H1 (cell line): ENCODE measurements around the gene SPPL3. TPM values are rescaled to one million over a fixed set of nuclear protein-coding genes. Genes with fewer than 3 reads are reported as not detected.

Source experiments
- CTCF ChIA-PET: fragments of 300-600 bp; sonication (Branson Sonifier 250); formaldehyde crosslinking; loops from one replicate; lab custom pipeline; 2021; ENCODE audit not compliant: partially characterized antibody; lab: Charles Lee
- POLR2A ChIA-PET: fragments of 300-600 bp; sonication (Branson Sonifier 250); formaldehyde crosslinking; loops from one replicate; lab custom pipeline; 2021; ENCODE audit warnings: inconsistent platforms; ENCODE audit not compliant: partially characterized antibody; lab: Charles Lee
- DNase-seq, 2 experiments: peaks; one replicate each; pipeline versions ENCODE4 v3.0.0 to v3.0.0-alpha.2; 2010 to 2022; ENCODE audit warnings: low spot score in 2 of 2, low read depth in 1 of 2, mixed read lengths in 1 of 2
- FAIRE-seq: peaks from 2 replicates; lab custom pipeline; 2011; peaks lifted over from hg19 to GRCh38; lab: Jason Lieb, UNC
- H2AFZ ChIP-seq: 2 replicates; pipeline ENCODE4 v1.8.1; 2012; ENCODE audit warnings: low read length, inconsistent platforms
- H2AK5ac ChIP-seq: 2 replicates; pipeline ENCODE4 v1.6.1; 2013; ENCODE audit warnings: low read depth, low read length
- H2BK120ac ChIP-seq: replicated peaks from 2 replicates; pipeline ENCODE3; 2013; ENCODE audit warnings: low read depth, low read length, inconsistent platforms
- H2BK12ac ChIP-seq: 2 replicates; pipeline ENCODE4 v1.6.1; 2013; ENCODE audit warnings: low read depth, low read length
- H2BK15ac ChIP-seq: 2 replicates; pipeline ENCODE4 v1.6.1; 2013; ENCODE audit warnings: low read length
- H2BK20ac ChIP-seq: 2 replicates; pipeline ENCODE4 v1.6.1; 2013; ENCODE audit warnings: low read length
- H2BK5ac ChIP-seq: 2 replicates; pipeline ENCODE4 v1.6.1; 2013; ENCODE audit warnings: low read depth, low read length
- H3K14ac ChIP-seq: 2 replicates; pipeline ENCODE4 v1.6.1; 2013; ENCODE audit warnings: inconsistent platforms; ENCODE audit not compliant: insufficient read length
- H3K18ac ChIP-seq: 2 replicates; pipeline ENCODE4 v1.6.1; 2013; ENCODE audit warnings: low read length; ENCODE audit errors: extremely low read depth
- H3K23ac ChIP-seq: 2 replicates; pipeline ENCODE4 v1.6.1; 2013; ENCODE audit warnings: inconsistent platforms; ENCODE audit not compliant: insufficient read length
- H3K23me2 ChIP-seq: 2 replicates; pipeline ENCODE4 v1.6.1; 2013; ENCODE audit warnings: low read depth, low read length
- H3K27ac ChIP-seq: 2 replicates; pipeline ENCODE4 v1.6.1; 2011; ENCODE audit warnings: low read depth, low read length, inconsistent platforms
- H3K27me3 ChIP-seq, 4 experiments: replicated peaks in 1 of 4; 1 replicate in 1 of 4; 2 replicates in 3 of 4; pipeline versions ENCODE4 v1.6.1 to v1.8.1; 2011 to 2013; ENCODE audit warnings: low read length in 3 of 4, mild to moderate bottlenecking in 3 of 4, inconsistent platforms in 2 of 4, mixed read lengths in 2 of 4, moderate library complexity in 1 of 4; ENCODE audit not compliant: control insufficient read depth in 3 of 4, insufficient read depth in 3 of 4; ENCODE audit errors: extremely low read depth in 1 of 4
- H3K36me3 ChIP-seq, 4 experiments: 2 replicates each; pipeline versions ENCODE4 v1.6.1 to v1.8.1; 2011 to 2013; ENCODE audit warnings: mild to moderate bottlenecking in 4 of 4, low read length in 3 of 4, moderate library complexity in 2 of 4, control low read depth in 1 of 4, inconsistent platforms in 1 of 4; ENCODE audit not compliant: insufficient read depth in 4 of 4, control insufficient read depth in 2 of 4
- H3K4ac ChIP-seq: replicated peaks from 2 replicates; pipeline ENCODE3; 2013; ENCODE audit warnings: low read length, low read depth, mixed read lengths, inconsistent platforms; ENCODE audit not compliant: insufficient read length
- H3K4me1 ChIP-seq, 4 experiments: replicated peaks in 1 of 4; 1 replicate in 1 of 4; 2 replicates in 3 of 4; pipeline versions ENCODE4 v1.6.1 to v1.8.1; 2011 to 2013; ENCODE audit warnings: low read length in 3 of 4, inconsistent platforms in 2 of 4, mixed read lengths in 1 of 4; ENCODE audit not compliant: insufficient read depth in 4 of 4, control insufficient read depth in 3 of 4
- H3K4me2 ChIP-seq, 2 experiments: 2 replicates each; pipeline versions ENCODE4 v1.6.1 to v1.8.1; 2011 to 2013; ENCODE audit warnings: low read depth in 2 of 2, low read length in 2 of 2, control low read depth in 1 of 2, inconsistent platforms in 1 of 2, mild to moderate bottlenecking in 1 of 2; ENCODE audit not compliant: insufficient read depth in 1 of 2
- H3K4me3 ChIP-seq, 4 experiments: fragments of 200-600, 300-600 bp in 1 of 4; sonication (generic), shearing (Covaris generic), sonication (Bioruptor Twin) in 1 of 4; 2 replicates each; pipeline versions ENCODE4 v1.5.1 to v1.8.1; 2011 to 2016; ENCODE audit warnings: low read length in 4 of 4, low read depth in 3 of 4, control low read depth in 2 of 4, inconsistent platforms in 2 of 4, mild to moderate bottlenecking in 2 of 4, mixed read lengths in 1 of 4, moderate library complexity in 1 of 4; ENCODE audit not compliant: insufficient read depth in 2 of 4; ENCODE audit errors: extremely low read depth in 1 of 4
- H3K56ac ChIP-seq: replicated peaks from 2 replicates; pipeline ENCODE3; 2013; ENCODE audit warnings: low read depth, mild to moderate bottlenecking, mixed read lengths, low read length, inconsistent platforms; ENCODE audit not compliant: insufficient read length
- H3K79me1 ChIP-seq: 2 replicates; pipeline ENCODE4 v1.6.1; 2013; ENCODE audit warnings: low read depth, low read length, control low read depth
- H3K79me2 ChIP-seq, 2 experiments: 2 replicates each; pipeline versions ENCODE4 v1.6.1 to v1.8.1; 2012 to 2013; ENCODE audit warnings: low read length in 2 of 2, mild to moderate bottlenecking in 2 of 2, inconsistent platforms in 1 of 2; ENCODE audit not compliant: insufficient read depth in 2 of 2, control insufficient read depth in 1 of 2
- H3K9ac ChIP-seq, 4 experiments: replicated peaks in 1 of 4; 1 replicate in 1 of 4; 2 replicates in 3 of 4; pipeline versions ENCODE4 v1.6.1 to v1.8.1; 2011 to 2013; ENCODE audit warnings: low read depth in 3 of 4, low read length in 3 of 4, control low read depth in 2 of 4, mild to moderate bottlenecking in 2 of 4, moderate library complexity in 2 of 4, inconsistent platforms in 1 of 4; ENCODE audit errors: extremely low read depth in 1 of 4
- H3K9me3 ChIP-seq, 2 experiments: 2 replicates each; pipeline versions ENCODE4 v1.6.1 to v1.8.1; 2012 to 2013; ENCODE audit warnings: mild to moderate bottlenecking in 2 of 2, moderate library complexity in 2 of 2, control low read depth in 1 of 2, inconsistent platforms in 1 of 2, low read depth in 1 of 2, low read length in 1 of 2, mixed read lengths in 1 of 2; ENCODE audit not compliant: insufficient read depth in 2 of 2
- H4K20me1 ChIP-seq, 2 experiments: replicated peaks in 1 of 2; 2 replicates each; pipeline versions ENCODE3 to v1.8.1; 2011 to 2013; ENCODE audit warnings: inconsistent platforms in 2 of 2, low read length in 2 of 2, mild to moderate bottlenecking in 1 of 2; ENCODE audit not compliant: insufficient read depth in 2 of 2, control insufficient read depth in 1 of 2
- H4K5ac ChIP-seq: 2 replicates; pipeline ENCODE4 v1.6.1; 2013; ENCODE audit warnings: low read length, low read depth, mixed read lengths, inconsistent platforms; ENCODE audit not compliant: insufficient read length
- H4K8ac ChIP-seq: 2 replicates; pipeline ENCODE4 v1.8.0; 2013; ENCODE audit warnings: mild to moderate bottlenecking, moderate library complexity, low read length, inconsistent platforms; ENCODE audit not compliant: insufficient read depth; ENCODE audit errors: extremely low read depth
- H4K91ac ChIP-seq: replicated peaks from 2 replicates; pipeline ENCODE3; 2013; ENCODE audit warnings: low read length, mixed read lengths, inconsistent platforms; ENCODE audit not compliant: insufficient read length
- ATF3 ChIP-seq: IDR thresholded peaks from 2 replicates; pipeline ENCODE4 v1.6.1; 2011; ENCODE audit warnings: low read depth, mild to moderate bottlenecking, low read length; ENCODE audit not compliant: insufficient read depth
- CBX8 ChIP-seq: fragments of 300-800, 300-1000 bp; sonication (generic); IDR thresholded peaks from 2 replicates; pipeline ENCODE4 v1.7.1; 2016; ENCODE audit warnings: low read depth, low read length, borderline replicate concordance
- HDAC2 ChIP-seq, 2 experiments: fragments of 300-600 bp in 1 of 2; sonication (generic) in 1 of 2; IDR thresholded peaks; 2 replicates each; pipeline ENCODE4 v1.6.1; 2011 to 2012; ENCODE audit warnings: low read depth in 2 of 2, low read length in 2 of 2, mild to moderate bottlenecking in 2 of 2, moderate library complexity in 2 of 2, borderline replicate concordance in 1 of 2, inconsistent platforms in 1 of 2
- JUND ChIP-seq: IDR thresholded peaks from 2 replicates; pipeline ENCODE4 v1.6.1; 2011; ENCODE audit warnings: mild to moderate bottlenecking, improper control_type of control experiment, low read length
- KDM4A ChIP-seq: IDR thresholded peaks from one replicate; pipeline ENCODE4 v1.7.1; 2012; ENCODE audit warnings: low read depth, mild to moderate bottlenecking, moderate library complexity, low read length, inconsistent platforms; ENCODE audit not compliant: severe bottlenecking
- PHF8 ChIP-seq: fragments of 200-600 bp; sonication (generic); conservative IDR thresholded peaks from 2 replicates; pipeline ENCODE4 v1.7.1; 2012; ENCODE audit warnings: low read depth, mild to moderate bottlenecking, inconsistent platforms, low read length, moderate library complexity
- POU5F1 ChIP-seq: IDR thresholded peaks from 2 replicates; pipeline ENCODE4 v1.6.1; 2011; ENCODE audit warnings: low read depth, mild to moderate bottlenecking, low read length, moderate library complexity
- SIN3A ChIP-seq, 2 experiments: IDR thresholded peaks in 1 of 2; conservative IDR thresholded peaks in 1 of 2; 2 replicates each; pipeline ENCODE4 v1.6.1; 2011 to 2012; ENCODE audit warnings: low read length in 2 of 2, improper control_type of control experiment in 1 of 2, low read depth in 1 of 2, mild to moderate bottlenecking in 1 of 2
- YY1 ChIP-seq: IDR thresholded peaks from 2 replicates; pipeline ENCODE4 v1.6.1; 2011; ENCODE audit warnings: low read depth, mild to moderate bottlenecking, low read length
- ZNF274 ChIP-seq: IDR thresholded peaks from 2 replicates; pipeline ENCODE4 v1.7.0; 2012; ENCODE audit warnings: low read length, borderline replicate concordance; ENCODE audit errors: extremely low read depth
- WGBS, 2 experiments: shearing (Covaris generic) in 1 of 2; methylation state at CpG; one replicate each; pipeline versions ENCODE4 v1.1.6 to v1.1.7; 2013 to 2015; ENCODE audit warnings: low lambda C conversion rate in 2 of 2, mixed read lengths in 2 of 2, inconsistent platforms in 1 of 2, low coverage in 1 of 2, missing lambda C conversion rate in 1 of 2; ENCODE audit not compliant: insufficient replicate concordance in 2 of 2, insufficient coverage in 1 of 2, insufficient read length in 1 of 2; ENCODE audit errors: extremely low coverage in 1 of 2, missing lambda C conversion rate in 1 of 2; 5-methylcytosine and 5-hydroxymethylcytosine counted together
- polyA plus RNA-seq, 7 experiments: library from polyadenylated mRNA; depleted of rRNA in 3 of 7; stranded (reverse) in 5 of 7; unstranded in 2 of 7; fragments of >200 nt in 5 of 7; fragments of 200-250 nt in 2 of 7; gene quantifications; 1 replicate in 5 of 7; 2 replicates in 1 of 7; 4 replicates in 1 of 7; pipeline versions ENCODE4 v1.2.1 to v1.2.3, GENCODE V29; 2011 to 2013; ENCODE audit warnings: missing spikeins in 2 of 7, mixed read lengths in 2 of 7
- total RNA-seq: library from RNA; stranded (reverse); fragmentation: NEBNext Ultra II Directional; extraction: Animal tissue kit (Norgen Biotek cat#: 25700); gene quantifications from 2 replicates; pipeline ENCODE4 v1.2.1, GENCODE V29; 2021
- TF ChIP-seq, protein P1 (sequence below): IDR thresholded peaks from 2 replicates; pipeline ENCODE4 v1.6.1; 2012; ENCODE audit warnings: inconsistent platforms

SPPL3 gene
- total and polyA plus RNA-seq, 2 of the 8 experiments (the other 6 are each of a cell fraction or from before 2014, with no cell fraction given) = 27.3 to 48.4 TPM

- H3K14ac ChIP-seq = no peak overlapping the region
- DNase-seq = no peak
- no peaks in the 10 kb centered on the region for H3K27me3 ChIP-seq
- peaks cover 0 to 3% of the 10 kb centered on the region in 2 experiments for H4K20me1 ChIP-seq
- H2AFZ ChIP-seq = no peak overlapping the region
- no peaks in the 10 kb centered on the region for H3K23me2 ChIP-seq
- H3K9ac ChIP-seq = no peak overlapping the region
- FAIRE-seq = no peak
- no peak overlapping the region for H3K18ac ChIP-seq
- no peaks in the 10 kb centered on the region for H3K4me1 ChIP-seq
- no peak overlapping the region for H3K27ac ChIP-seq
- no peak overlapping the region for H3K23ac ChIP-seq
- H4K91ac ChIP-seq = no peak overlapping the region
- no peak overlapping the region for H3K56ac ChIP-seq
- H4K8ac ChIP-seq = no peak overlapping the region
- no peak overlapping the region for H2BK5ac ChIP-seq
- no peak overlapping the region for H3K4me2 ChIP-seq
- H2AK5ac ChIP-seq = no peak overlapping the region
- H3K79me1 ChIP-seq = peaks cover 6% of the 10 kb centered on the region
- ChIA-PET CTCF (interaction anchor here (0.7 to 1.1 kb wide), 2 partner anchors 103 to 118 kb away, joined by 3 read pairs; no protein-coding TSS in a partner anchor), POLR2A (interaction anchor here (1.2 kb wide), 1 partner anchor 24 kb away, joined by 3 read pairs; no protein-coding TSS in a partner anchor)
- H2BK20ac ChIP-seq = no peak overlapping the region
- no peak overlapping the region for H2BK12ac ChIP-seq
- no peaks in the 10 kb centered on the region for H3K9me3 ChIP-seq
- no peak overlapping the region for H3K4ac ChIP-seq
- no peak overlapping the region for H2BK120ac ChIP-seq
- H3K4me3 ChIP-seq = no peak overlapping the region
- no peak overlapping the region for H2BK15ac ChIP-seq
- peaks cover 0 to 53% of the 10 kb centered on the region in 2 experiments; a peak in 3 of 4 replicates for H3K79me2 ChIP-seq
- WGBS, 2 experiments = 90% methylated on average over 3 of the region's 3 CpGs; no CpG with 5 or more reads in 1 of the 2 experiments
- H4K5ac ChIP-seq = no peak overlapping the region
- H3K36me3 ChIP-seq = no peaks in the 10 kb centered on the region
- no peak for TF ChIP-seq KDM4A
- TF ChIP-seq HDAC2 (IDR thresholded peaks at IDR 0.05; ENCODE audit: borderline replicate concordance in 1 of 2, low read depth in 2 of 2, low read length in 2 of 2) = no peak
- TF ChIP-seq, protein P1, sequence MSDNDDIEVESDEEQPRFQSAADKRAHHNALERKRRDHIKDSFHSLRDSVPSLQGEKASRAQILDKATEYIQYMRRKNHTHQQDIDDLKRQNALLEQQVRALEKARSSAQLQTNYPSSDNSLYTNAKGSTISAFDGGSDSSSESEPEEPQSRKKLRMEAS = no peak
- TF ChIP-seq ATF3 = no peak
- TF ChIP-seq ZNF274 = no peak
- no peak for TF ChIP-seq CBX8
- TF ChIP-seq POU5F1 = no peak
- TF ChIP-seq PHF8 = no peak
- no peak for TF ChIP-seq SIN3A (conservative IDR thresholded peaks at IDR 0.05 in 1 of 2, IDR thresholded peaks at IDR 0.05 in 1 of 2; ENCODE audit: low read depth in 1 of 2, low read length in 2 of 2)
- no peak for TF ChIP-seq JUND
- no peak for TF ChIP-seq YY1
These were observed 51.0 kb downstream of the SPPL3 start for GRCh38 chr12:120853188-120853587.
